PC-3 (cell line): ENCODE data around the gene ETS1.

ENCODE experiments used
- EZH2phosphoT487 ChIP-seq: fragments of 300-600 bp; sonication (generic); IDR thresholded peaks from 2 replicates; pipeline ENCODE4 v1.6.1; 2018; ENCODE audit warnings: mild to moderate bottlenecking, antibody characterized with exemption, low read length, borderline replicate concordance
- TF ChIP-seq, protein P1 (sequence below): fragments of 300-600 bp; sonication (generic); conservative IDR thresholded peaks from 2 replicates; pipeline ENCODE4 v1.5.1; 2017; ENCODE audit warnings: antibody characterized with exemption, low read depth, mild to moderate bottlenecking, low read length

DNA sequence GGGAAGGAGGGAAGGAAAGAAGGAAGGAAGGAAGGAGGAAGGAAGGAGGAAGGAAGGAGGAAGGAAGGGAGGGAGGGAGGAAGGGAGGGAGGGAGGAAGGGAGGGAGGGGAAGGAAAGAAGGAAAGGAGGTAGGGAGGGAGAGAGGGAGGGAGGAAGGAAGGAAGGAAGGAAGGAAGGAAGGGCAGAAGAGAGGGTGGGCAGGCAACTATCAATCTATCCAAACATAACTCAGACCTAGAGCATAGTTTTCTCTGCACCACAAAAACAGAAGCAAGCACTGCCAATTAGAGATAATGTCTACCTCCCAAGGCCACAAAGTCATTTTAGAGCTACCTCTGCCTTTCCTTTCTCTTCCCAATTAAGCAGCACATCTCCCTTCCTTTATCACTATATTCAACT lies 109.1 kb downstream of the ETS1 start:
- no peak for TF ChIP-seq EZH2phosphoT487
- TF ChIP-seq, protein P1, sequence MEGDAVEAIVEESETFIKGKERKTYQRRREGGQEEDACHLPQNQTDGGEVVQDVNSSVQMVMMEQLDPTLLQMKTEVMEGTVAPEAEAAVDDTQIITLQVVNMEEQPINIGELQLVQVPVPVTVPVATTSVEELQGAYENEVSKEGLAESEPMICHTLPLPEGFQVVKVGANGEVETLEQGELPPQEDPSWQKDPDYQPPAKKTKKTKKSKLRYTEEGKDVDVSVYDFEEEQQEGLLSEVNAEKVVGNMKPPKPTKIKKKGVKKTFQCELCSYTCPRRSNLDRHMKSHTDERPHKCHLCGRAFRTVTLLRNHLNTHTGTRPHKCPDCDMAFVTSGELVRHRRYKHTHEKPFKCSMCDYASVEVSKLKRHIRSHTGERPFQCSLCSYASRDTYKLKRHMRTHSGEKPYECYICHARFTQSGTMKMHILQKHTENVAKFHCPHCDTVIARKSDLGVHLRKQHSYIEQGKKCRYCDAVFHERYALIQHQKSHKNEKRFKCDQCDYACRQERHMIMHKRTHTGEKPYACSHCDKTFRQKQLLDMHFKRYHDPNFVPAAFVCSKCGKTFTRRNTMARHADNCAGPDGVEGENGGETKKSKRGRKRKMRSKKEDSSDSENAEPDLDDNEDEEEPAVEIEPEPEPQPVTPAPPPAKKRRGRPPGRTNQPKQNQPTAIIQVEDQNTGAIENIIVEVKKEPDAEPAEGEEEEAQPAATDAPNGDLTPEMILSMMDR: no peak
